Measurements from ENCODE around the gene METTL13.

Gene METTL13

DNA sequence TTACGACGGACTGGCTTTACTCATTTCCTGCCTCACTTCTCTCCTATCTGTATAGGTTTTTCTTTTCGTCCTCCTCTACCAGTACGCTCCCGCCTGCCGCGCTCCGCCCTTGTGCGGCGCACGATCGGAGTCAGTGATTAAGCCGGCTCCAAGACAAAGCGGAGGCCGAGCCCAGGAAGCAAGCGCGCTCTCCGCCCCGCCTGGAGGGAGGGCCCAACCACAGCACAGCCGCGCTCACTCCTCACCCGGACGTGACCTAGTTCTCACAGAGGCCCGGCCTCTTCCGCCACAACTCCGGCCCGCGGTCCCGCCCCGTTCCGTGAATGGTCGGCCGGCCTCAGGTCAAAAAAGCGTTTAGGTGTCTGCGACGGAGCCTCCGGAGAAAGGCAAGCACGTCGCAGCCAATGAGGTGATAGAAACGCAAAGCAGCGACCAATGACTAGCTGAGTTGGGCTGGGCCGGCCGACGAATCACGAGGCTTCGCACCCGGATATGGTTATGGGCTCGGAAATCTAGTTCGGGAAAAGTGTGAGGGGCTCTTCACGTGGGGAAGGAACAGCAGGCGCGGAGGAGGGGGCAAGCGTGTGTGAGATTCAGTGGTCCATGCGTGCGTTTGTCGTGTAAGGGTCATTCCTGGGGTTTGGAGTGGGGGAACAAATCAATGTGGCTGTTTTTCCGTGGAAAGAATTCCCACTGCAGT, at the start of gene METTL13:
Gene METTL13 (plus strand): TSS at position 485 of the 700 bp plus-strand sequence. CDS start 308 bp downstream, outside the sequence.
- DNase-seq (ENCODE audit: low spot score): peak; percentile 93

DNA sequence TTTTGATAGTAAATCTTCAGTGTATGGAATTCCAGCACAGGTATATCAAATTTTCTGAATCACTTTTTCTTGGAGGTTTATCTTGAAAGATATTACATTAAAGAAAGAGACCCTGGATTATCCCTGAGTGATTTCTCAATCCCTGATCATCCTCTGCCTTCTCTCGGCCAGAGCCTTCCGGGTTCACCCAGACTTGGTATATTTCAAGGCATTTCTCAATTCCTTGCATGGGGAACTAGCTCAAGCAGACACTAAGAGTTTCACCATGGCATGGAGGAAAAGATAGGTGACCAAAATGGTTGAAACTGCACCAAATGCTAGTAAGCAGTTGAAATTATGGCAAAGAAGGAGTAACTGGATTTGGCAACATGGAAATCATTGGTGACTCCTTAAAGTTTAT, 45.3 kb upstream of the METTL13 start:
- DNase-seq (ENCODE audit: low spot score): no peak

- DNase-seq (ENCODE audit: low spot score): no peak
Measured at GRCh38 chr1:171738911-171739310, 42.5 kb upstream of the METTL13 start.

DNA sequence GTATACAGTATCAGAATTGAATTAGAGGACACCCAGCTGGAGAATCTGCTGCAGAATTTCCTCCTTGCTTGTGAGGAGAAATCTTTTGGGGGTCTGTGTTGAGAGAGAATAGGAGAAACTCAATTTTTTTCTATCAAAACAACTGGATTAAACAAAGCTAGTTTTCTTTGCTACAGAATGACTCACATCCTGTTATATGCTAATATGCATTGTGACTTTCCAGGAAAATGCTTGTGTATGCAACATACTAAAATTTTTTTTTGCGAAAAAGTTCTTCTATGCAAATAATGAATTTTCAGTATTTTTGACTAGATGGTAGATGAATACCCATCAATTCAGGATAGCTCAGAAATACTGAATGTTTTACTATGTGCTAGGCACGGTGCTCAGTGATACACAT, 41.8 kb upstream of the METTL13 start:
- DNase-seq (ENCODE audit: low spot score): no peak

DNA sequence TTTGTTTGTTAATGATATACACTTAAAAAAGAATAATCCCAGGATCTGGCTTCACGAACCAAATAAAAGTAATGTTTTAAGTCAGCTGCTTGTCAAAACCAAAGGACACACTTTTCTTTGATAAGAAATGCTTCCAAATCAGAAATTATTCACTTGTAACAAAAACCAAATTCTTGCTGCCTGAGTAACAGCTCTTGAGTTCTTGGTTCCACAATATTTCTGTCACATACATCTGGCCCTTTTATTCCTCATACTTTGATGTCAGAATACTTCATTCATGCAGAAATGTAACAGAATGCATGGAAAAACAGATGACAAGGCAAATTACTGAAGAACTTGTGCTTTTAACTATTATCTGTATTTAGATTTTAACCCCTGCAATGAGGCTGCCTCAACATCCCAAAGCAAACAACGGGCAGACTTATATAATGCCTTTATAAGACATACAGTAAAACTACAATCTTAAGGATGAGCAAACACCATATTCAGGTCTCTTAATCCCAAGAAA, 41.0 kb upstream of the METTL13 start:
- DNase-seq (ENCODE audit: low spot score): no peak

DNA sequence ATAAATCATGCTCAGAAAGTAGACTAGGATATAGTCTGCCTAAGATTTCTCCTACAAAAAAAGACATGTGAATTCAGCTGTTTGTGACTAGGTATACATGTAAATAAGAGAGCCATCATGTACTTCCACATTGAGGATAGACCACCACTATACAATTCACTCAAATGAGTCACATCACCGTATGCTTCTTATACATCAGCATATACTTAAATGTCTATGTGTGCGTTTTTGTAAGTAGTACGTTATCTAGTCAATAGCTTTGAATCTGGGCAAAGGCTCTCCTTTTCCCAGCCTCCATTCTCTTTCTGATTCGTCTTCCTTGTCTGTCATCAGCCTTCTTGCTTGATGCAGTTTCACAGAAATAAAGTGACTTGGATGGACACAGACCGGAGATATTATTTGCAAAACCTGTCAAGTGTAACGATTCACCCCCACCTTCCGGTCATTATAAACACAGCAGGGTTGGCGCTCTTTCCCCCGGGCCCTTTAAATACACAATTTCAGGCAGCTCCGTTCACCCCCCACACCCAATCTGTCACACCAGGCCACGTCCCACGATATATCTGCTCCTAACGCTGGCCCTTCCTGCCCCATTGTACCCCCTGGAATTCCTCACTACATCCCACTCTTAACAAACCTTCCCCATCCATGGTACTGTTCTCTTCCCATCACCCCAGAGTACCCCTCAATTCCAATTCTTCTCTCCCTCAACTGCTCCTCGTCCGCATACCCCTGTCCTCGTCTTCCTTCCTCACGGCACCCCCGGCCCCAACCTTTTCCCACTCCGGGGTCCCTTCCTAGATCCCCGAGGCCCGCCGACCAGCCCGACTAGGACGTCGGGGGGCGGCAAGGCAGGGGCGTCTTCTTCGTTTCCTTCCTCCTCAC, 40.2 kb upstream of the METTL13 start:
- DNase-seq (ENCODE audit: low spot score): peak; percentile 36

- DNase-seq (ENCODE audit: low spot score): peak; percentile 47
Measured at GRCh38 chr1:171741872-171742576, 39.4 kb upstream of the METTL13 start, which contains the start of gene VAMP4. Gene VAMP4 (minus strand): TSS chr1:171742065. CDS start chr1:171738414, 3,651 bp downstream.

- DNase-seq (ENCODE audit: low spot score): peak; percentile 16
Measured at GRCh38 chr1:171742577-171742922, 38.9 kb upstream of the METTL13 start.

- no peak for DNase-seq (ENCODE audit: low spot score)
Measured at GRCh38 chr1:171743081-171743870, 38.2 kb upstream of the METTL13 start.

DNA sequence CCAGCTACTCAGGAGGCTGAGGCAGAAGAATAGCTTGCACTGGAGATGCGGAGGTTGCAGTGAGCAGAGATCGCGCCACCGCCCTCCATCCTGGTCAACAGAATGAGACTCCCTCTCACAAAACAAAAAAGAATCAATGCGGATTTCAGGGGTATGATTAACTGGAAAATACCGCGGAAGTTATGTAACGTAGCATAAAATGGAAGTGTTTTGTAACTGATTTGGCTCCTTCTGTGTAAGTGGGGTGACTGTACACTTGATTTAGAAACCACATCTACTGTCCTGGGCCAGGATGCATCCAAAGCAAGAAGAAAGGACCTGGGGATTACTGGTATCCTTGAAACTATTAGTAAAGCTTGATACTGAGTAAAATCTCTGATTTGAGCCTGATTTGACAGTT, 36.5 kb upstream of the METTL13 start:
- no peak for DNase-seq (ENCODE audit: low spot score)

- DNase-seq (ENCODE audit: low spot score): no peak
Measured at GRCh38 chr1:171748651-171749050, 32.8 kb upstream of the METTL13 start.

- DNase-seq (ENCODE audit: low spot score): no peak
Measured at GRCh38 chr1:171751221-171751620, 30.2 kb upstream of the METTL13 start.

DNA sequence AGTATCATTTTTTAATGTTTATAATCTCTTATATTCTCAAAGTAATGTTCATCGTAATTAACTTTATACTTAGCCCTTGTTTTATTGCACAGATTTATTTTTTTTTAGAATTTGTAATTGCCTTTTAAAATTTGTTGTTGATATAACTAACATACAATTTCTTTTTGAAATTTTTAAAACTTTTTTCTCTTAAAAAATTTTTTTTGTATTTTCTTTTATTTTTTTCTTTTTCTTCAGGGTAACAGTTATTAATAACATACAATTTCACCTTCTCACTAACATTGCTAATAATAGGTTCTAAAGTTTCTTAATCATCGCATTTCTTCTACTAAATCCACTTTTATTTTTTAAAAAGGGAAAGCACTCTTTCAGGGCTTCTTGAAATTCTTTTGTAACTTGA, 28.3 kb upstream of the METTL13 start:
- DNase-seq (ENCODE audit: low spot score): no peak

- DNase-seq (ENCODE audit: low spot score): no peak
Measured at GRCh38 chr1:171753685-171754352, 27.6 kb upstream of the METTL13 start.

DNA sequence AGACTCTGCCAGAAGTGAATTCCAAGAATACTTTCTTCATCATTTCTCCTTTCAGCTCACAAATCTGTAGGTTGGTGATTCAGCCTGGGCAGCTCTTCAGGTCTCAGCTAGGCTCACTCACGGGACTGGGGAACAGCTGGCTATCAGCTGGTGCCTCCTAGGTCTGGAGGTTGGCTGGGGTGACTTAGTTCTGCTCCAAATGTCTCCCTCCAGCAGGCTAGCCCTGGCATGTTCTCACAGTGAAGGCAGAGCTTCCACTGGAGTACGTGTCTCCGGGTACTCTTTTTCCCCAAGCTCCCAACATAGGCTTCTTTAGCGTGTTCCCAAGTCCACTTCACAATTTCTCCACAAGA, 27.1 kb upstream of the METTL13 start:
- no peak for DNase-seq (ENCODE audit: low spot score)

GRCh38 chr1:171754971-171755370, 26.5 kb upstream of the METTL13 start:
- no peak for DNase-seq (ENCODE audit: low spot score)

GRCh38 chr1:171756856-171757255, 24.6 kb upstream of the METTL13 start:
- no peak for DNase-seq (ENCODE audit: low spot score)

- DNase-seq (ENCODE audit: low spot score): no peak
Measured at GRCh38 chr1:171758011-171758410, 23.4 kb upstream of the METTL13 start.

- DNase-seq (ENCODE audit: low spot score): no peak
Measured at GRCh38 chr1:171762143-171762563, 19.3 kb upstream of the METTL13 start.

DNA sequence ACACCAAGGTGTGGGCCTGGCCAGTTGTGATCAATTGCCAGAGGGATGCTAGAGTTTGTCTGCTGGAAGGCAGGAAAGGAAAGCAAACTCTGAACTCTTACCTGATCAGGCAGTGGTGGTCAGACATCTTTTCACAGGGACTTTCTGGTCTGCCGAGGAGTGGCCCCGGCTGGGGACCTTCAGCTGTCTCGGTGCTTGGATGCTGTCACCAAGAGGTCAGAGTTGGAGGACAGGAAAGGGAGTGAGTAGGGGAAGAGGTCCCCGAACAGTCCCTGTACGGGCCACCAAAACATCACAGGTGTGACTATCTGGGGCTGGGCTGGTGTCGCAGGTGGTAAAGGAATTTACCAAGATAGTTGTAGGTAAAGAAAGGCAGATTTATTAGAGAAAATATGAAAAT, 17.7 kb upstream of the METTL13 start:
- DNase-seq (ENCODE audit: low spot score): no peak

DNA sequence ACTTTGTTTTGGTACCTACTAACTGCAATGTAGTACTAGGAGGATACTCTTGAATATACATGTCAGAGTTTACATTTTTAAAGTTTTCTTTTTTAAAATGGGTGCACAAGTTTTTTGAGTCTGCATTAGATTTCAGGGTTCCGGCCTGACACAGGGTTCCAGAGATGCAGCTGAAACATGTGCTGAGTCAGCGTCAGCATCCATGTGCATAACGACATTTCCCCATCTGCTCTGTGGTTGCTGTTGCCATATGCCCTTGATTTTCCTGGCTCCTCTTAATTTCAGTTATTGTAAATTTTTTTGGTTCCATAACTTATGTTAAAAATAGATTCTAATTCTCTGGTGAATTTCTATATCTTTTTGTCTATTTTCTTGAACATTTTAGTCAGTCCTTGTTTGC, 12.3 kb upstream of the METTL13 start:
- no peak for DNase-seq (ENCODE audit: low spot score)

Measured in HuH-7.5 (cell line).